Esophagus squamous epithelium (tissue), 4 donors: Measurements from ENCODE around the gene CERT1.

Experiments used
- POLR2A ChIP-seq, 4 donors: fragments of 450-650 bp; IDR thresholded peaks; one replicate each; pipeline ENCODE4 v1.6.1; 2017; ENCODE audit warnings: antibody characterized with exemption in 4 of 4, mild to moderate bottlenecking in 4 of 4, moderate library complexity in 3 of 4
- TF ChIP-seq, protein P1 (sequence below), 6 experiments: fragments of 450-650 bp in 4 of 6; fragments of 200-600 bp in 2 of 6; sonication (generic) in 2 of 6; IDR thresholded peaks; one replicate each; pipeline ENCODE4 v1.5.1; 2016 to 2019; ENCODE audit warnings: antibody characterized with exemption in 6 of 6, mild to moderate bottlenecking in 4 of 6, moderate library complexity in 4 of 6

DNA sequence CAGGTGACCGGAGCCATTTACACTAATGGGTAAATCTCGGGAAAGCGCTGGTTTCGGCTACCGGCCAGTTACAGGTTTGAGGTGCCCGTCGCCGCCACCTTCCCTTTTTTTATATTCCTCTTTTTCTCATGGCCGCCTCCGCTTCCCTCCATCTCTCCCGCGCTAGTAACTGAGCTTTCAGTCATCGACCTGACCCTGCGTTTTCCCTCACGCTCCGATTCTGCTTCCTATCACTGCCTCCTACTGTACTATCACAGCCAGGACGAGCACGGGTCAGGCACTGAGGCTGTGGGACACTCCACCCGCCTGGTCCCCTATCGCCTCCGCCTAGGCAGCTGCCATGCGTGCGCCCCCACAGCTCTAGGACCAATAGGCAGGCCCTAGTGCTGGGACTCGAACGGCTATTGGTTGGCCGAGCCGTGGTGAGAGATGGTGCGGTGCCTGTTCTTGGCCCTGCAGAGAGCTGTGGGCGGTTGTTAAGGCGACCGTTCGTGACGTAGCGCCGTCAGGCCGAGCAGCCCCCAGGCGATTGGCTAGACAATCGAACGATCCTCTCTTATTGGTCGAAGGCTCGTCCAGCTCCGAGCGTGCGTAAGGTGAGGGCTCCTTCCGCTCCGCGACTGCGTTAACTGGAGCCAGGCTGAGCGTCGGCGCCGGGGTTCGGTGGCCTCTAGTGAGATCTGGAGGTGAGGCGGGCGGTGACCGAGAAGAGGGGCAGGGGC lies 174.7 kb downstream of the CERT1 start, which contains the start of gene HMGCR:
- TF ChIP-seq, protein P1, sequence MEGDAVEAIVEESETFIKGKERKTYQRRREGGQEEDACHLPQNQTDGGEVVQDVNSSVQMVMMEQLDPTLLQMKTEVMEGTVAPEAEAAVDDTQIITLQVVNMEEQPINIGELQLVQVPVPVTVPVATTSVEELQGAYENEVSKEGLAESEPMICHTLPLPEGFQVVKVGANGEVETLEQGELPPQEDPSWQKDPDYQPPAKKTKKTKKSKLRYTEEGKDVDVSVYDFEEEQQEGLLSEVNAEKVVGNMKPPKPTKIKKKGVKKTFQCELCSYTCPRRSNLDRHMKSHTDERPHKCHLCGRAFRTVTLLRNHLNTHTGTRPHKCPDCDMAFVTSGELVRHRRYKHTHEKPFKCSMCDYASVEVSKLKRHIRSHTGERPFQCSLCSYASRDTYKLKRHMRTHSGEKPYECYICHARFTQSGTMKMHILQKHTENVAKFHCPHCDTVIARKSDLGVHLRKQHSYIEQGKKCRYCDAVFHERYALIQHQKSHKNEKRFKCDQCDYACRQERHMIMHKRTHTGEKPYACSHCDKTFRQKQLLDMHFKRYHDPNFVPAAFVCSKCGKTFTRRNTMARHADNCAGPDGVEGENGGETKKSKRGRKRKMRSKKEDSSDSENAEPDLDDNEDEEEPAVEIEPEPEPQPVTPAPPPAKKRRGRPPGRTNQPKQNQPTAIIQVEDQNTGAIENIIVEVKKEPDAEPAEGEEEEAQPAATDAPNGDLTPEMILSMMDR (IDR thresholded peaks at IDR 0.05): peak in 2 of 6 experiments; percentile 20 to 23
- TF ChIP-seq POLR2A (IDR thresholded peaks at IDR 0.05): peak in 3 of 4 donors; percentile 38 to 81 (median 75)
